C4-2B (cell line): ENCODE results near the gene MAP3K14.

Source experiments
- CTCF ChIP-seq: fragments of 450-650 bp; conservative IDR thresholded peaks from 2 replicates; pipeline ENCODE4 v1.5.1; 2017; ENCODE audit warnings: mild to moderate bottlenecking
- ZFX ChIP-seq: fragments of 450-650 bp; IDR thresholded peaks from 2 replicates; pipeline ENCODE4 v1.6.1; 2017

GRCh38 chr17:45260204-45260783 is 56.5 kb downstream of the MAP3K14 start:
- TF ChIP-seq CTCF (no peak), ZFX (no peak)
